NCI-H2196 (cell line): Measurements from ENCODE around the gene SORL1.

Experiments
- DNase-seq: peaks from one replicate; lab custom pipeline; 2025; ENCODE audit not compliant: unreplicated experiment; lab: John Stamatoyannopoulos, UW

SORL1 gene

DNA sequence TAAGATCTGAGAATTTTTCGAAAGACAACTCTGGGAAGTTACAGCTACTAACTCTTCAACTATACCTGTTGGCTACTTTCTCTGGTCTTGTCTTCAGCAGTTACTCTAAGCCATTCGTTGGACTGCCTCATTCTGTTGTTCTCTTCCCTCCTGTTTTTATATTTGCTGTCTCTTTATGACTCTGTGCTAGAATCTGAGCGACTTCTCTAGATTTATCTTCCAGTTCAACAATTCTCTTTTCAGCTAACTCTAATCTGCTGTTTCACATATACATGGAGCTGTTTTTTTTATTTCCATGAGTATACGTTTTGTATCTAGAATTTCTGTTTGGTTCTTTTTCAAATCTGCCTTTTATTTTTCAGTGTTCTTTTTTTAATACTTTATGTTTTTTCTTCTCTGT, 128.0 kb downstream of the SORL1 start:
- no peak for DNase-seq

DNA sequence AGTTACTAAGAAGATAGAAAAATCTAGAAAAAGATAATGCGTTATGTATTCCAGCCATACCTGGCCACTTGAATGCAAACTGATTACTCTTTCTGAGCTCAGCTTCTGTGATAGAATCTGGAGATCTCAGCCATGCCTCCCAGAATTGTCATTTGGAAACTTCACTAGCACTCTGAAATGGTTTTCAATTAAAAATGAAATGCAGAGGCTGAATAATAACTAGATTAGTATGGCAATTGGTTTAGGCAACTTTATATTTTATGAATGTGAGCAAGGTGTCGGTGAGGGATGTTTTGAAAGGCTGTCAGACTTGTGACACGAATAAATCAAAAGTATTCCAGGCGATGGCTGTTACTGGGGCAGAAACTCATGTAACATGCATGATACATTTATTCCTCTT, 129.5 kb downstream of the SORL1 start:
- DNase-seq: no peak

DNA sequence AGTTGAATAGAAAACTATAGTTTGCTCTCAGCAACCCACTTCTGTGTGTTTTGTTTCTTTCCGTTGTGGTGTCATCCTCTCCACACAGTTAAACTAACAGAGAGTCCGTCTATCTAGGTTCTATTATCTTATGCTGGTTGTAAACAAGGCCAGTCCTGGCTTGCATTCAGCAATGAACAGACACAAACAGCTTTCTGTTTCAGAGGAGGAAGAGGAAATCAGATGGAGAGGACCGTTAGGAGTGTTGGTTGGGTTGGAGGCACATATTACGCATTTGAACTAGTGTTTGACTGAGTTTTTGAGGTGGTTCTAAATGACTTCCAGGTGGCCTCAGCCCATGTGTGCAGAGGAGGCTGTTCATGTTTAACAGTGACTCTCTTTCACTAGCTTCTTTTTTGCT, 130.2 kb downstream of the SORL1 start:
- peak; percentile 13 for DNase-seq

DNA sequence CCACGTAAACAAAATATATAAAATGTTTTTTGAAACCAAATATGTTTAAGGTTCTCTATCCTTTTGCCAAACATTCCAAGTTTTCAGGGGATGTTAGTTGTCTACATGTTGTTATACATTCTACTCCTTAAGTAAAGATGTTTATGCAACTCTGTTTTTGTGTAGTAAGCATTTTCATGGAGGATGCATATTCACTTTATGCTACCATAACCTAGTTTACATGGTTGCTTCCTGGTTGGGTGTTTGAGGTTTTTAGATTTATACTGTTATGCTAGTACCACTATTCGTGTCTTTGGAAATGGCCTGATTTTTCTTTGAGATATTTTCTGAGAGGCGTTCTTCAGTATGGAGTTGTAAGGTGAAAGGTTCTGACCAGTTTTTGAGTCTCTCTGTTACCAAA, 131.7 kb downstream of the SORL1 start:
- DNase-seq: no peak

DNA sequence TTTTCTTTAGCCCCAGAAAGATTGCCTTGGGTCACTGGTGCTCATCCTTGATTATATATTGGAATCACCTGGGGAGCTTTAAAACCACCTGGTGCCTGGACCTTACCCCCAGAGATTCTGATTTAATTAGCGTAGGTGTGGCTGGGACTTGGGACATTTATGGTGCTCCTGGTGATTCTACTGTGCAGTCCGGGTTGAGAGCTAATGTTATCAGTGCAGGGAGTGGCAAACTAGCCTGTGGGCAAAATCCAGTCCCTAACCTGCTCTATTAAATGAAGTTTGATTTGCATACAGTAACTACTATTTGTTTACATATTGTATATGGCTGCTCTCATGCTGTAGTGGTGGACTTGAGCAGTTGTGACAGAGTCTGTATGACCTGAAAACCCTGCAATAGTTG, 134.6 kb downstream of the SORL1 start:
- no peak for DNase-seq

DNA sequence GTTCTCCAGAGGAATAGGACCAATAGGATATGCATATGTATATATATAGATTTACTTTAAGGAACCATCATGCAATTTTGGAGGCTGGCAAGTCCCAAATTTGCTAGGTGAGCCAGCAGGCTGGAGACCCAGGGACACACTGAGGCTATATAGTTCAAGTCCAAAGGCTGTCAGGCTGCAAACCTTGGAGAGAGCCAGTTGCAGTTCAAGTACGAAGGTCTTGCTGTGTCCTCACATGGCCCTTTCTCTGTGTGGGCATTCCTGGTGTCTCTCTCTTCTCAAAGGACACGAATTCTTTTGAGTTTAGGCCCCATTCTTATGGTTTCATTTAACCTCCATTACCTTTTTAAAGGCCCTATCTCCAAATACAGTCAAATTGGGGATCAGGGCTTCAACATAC, 135.1 kb downstream of the SORL1 start:
- no peak for DNase-seq

DNA sequence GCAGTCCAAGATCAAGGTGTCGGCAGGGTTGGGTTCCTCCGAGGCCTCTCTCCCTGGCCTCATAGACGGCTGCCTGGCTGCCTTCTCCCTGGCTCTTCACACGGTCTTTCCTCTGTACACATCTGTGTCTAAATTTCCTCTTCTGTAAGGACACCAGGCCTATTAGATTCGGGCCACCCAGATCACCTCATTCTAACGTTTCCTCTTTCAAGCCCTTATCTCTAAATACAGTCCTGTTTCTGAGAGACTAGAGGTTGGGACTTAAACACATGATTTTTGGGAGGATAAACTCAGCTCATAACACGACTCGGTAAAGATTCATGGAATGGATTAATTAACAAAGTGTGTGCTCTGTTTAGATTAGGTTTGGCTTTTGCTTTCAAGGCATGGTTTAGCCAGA, 136.6 kb downstream of the SORL1 start:
- no peak for DNase-seq

DNA sequence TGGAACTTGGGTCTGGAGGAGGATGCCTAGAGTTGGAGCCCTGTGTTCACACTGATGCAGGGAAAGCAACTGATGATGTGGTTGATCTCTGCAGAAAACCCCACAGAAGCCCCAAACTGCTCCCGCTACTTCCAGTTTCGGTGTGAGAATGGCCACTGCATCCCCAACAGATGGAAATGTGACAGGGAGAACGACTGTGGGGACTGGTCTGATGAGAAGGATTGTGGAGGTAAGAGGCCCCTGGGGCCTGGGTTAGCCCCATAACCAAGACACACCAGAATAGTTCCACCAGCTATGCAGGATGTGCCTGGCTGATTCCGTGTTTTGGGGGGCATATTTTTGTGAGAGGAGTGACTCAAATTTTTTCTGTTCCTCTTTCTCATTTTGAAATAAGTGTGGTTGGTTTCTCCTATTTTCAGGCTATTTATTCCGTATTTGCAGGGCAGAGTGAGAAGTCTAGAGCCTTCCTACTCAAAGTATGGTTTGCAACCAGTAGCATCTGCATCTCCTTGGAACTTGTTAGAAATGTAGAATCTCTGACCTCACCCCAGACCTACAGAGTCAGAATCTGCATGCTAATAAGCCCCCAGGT, 137.9 kb downstream of the SORL1 start:
- no peak for DNase-seq

DNA sequence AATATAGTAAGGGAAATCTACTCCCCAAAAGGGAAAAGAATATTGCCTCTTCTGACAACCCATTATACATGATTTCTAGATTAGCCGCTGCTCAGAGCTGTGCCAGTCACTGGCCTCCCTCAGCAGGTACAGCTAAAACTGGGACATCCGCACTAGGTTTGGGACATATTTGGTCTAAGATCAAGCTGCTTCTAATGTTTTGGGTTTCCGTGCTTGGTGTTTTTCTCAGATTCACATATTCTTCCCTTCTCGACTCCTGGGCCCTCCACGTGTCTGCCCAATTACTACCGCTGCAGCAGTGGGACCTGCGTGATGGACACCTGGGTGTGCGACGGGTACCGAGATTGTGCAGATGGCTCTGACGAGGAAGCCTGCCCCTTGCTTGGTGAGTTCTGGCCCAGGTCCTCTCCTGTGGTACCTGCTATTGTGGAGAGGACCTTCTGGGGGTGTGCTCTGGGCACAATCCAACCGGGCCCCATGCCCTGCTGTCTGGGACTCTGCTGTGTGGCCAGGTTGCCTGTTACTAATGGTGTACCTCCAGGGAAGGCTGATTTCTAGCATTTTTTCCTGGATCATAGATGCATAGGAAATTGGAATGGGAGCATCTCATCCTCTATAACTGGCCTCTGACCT, 138.8 kb downstream of the SORL1 start:
- no peak for DNase-seq

DNA sequence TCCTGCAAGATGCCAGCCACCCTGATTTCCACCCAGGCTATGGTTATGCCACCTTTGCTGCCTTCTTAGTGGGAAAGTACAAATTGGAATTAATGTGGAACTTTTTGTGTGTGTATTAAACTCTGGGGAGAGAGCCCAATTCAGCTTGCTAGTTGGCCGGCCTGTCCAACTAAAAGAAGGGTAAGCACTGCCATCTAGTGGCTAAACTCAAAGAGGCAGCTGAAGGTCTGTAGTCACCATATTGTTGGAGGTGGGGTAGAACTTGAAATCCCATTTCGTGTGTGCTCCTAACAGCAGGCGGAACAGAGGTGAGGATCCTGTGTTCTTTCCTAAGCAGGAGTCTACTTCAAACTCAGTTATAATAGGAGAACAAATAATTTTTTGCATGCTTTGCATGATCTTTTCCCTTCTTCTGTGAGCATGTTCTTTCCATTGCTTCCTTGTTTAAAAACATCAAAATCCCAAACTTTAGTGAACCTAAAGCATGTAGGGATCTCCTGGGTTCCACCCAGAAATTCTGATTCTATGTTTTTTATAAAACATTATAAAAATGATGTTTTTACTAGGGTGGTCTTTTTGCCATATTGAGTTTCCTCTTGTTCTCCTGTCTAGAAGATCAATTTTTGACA, 139.4 kb downstream of the SORL1 start:
- DNase-seq: peak; percentile 84

DNA sequence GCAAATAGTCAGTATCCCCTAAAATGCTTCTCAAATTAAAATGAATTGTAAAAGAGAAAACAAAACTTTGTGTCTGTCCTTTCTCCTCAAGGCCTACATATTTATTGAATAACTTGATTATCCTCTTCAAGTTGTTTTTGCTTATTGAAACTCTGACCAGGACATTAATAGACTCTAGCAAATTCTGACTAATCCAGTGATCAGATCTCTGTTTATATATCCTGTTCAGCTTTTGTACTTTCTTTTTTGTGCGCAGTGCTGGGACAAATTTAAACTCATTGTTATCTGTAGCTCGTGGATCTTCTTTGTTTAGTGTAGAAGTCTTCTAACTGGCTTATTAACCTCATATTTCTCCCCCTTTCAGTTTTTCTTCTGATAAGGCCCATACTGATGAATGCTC, 140.6 kb downstream of the SORL1 start:
- no peak for DNase-seq

DNA sequence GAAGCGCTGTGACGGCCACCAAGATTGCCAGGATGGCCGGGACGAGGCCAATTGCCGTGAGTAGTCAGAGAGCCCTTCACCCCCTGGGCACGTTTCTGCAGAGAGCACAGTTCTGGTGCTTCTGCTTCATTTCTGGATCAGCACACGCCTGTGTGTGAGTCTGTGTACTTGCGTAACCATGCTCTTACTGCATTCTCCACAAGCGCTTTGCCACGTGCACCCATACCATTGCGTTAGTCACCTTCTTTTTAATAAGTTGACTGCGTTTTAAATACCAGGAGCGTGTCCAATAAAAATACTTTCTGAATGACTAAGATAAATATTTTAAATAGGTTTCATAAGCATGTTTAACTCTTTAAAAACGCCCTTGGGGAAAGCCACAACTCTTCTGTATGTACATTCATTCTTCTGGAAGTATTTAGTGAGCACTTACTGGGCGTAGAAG, 143.6 kb downstream of the SORL1 start:
- no peak for DNase-seq

DNA sequence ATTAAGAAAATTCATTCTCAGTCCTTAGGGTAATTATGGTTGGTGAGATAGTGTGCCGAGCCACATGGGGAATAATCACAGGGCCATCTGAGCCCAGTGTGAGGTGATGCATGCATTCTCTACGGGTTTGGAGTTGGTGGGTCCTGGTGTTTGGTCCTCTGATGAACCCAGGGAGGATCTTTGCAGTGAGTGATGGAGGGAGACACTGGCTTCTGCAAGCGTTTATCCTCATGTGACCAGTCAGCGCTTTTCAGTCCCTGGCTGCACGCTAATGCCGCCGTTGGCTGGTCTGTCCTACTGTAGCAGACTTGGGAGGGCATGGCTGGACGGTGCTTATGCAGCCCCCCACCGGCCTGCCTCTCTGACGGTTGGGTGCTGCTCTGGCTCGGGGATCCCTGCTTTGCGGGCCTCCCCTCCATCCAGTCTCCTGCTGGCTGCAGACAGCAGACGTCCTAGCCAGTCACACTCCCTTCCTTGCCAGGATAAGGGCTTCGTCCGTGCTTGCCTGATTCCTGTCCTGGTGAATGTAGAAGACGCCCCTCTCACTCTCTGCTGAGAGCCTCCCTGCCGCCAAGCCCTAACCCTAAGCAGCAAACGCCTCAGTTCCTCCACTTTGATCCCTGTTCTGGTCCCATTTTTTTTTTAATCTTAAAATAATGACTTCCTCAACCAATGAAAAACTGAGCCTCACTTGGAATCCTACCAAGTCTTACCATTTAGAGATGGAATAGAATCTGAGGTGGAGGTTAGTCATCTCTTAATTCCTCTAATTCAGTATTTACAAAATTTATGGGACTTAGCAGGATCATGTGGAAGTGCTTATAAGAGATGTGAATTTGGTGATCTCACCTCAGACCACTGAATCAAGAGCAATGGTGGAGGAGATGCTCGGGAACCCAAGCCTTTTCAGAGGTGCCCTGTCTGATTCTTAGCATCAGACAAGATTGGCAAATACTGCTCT, 144.4 kb downstream of the SORL1 start:
- DNase-seq: no peak

DNA sequence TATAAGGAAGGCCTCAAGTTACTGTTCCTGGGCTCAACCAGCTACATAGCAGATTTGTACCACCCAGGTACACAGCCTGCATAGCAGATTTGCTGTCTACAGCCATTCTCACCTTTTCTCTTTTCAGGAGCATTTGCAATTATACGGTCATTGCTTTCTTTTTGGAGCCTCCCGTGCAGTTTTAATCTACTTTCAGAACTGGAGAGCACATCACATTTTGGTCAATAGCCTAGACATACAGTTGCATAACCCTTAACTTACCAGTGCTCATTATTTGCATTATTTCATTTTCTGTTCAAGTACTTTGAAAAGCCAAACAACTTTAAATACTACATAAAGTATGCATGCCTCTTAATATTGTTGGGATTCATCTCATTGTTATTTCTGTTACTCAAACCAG, 151.2 kb downstream of the SORL1 start:
- DNase-seq: no peak

DNA sequence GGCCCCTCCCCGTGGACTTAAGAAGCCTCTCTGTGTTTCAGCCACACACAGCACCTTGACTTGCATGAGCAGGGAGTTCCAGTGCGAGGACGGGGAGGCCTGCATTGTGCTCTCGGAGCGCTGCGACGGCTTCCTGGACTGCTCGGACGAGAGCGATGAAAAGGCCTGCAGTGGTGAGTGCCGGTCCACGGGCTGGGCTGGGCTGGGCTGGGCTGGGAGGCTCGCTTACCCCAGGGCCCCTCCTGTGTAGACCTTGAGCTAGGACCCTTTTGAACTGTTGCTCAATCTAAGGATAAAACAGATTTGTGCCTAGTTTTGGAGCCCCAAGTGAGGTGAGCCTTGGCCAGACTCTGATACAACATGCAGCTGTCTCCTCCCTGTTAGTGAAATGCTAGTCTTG, 152.0 kb downstream of the SORL1 start:
- DNase-seq: no peak

DNA sequence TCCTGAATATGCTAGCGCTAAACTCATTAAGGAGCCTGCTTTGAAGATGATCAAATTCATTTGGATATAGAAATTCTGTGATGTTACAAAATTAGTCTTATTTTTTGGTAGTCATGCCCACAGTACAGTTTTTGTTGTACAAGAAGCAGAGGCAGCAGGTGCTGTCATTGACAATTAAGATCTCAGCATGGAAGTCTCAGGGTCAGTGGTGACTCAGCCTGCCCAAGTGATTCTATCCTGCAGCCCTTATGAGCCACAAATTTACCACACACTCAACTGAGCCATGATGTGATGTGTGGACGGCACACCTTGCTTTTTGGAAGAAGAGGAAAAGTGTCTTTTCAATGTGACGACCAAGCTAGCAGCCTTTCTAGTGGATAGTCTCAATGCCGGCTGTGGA, 154.2 kb downstream of the SORL1 start:
- DNase-seq: no peak

DNA sequence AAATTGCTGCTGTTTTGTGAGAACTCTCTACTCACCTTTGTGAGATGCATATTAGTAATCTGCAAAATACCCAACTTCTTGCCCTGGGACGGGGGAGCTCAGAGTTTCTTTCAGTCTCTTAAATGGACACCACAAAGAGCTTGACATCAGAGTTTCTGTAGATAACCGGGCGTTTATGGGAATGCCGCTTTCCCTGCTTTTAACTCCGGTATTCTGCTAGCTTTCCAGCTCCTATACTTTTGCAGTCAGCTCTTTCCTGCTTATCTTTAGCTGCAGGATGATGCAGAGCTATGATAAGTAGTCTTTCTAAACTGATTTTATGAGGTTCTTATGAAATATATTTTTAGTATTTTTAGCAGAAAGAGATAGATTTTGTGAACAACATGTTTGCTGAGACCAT, 155.2 kb downstream of the SORL1 start:
- no peak for DNase-seq

DNA sequence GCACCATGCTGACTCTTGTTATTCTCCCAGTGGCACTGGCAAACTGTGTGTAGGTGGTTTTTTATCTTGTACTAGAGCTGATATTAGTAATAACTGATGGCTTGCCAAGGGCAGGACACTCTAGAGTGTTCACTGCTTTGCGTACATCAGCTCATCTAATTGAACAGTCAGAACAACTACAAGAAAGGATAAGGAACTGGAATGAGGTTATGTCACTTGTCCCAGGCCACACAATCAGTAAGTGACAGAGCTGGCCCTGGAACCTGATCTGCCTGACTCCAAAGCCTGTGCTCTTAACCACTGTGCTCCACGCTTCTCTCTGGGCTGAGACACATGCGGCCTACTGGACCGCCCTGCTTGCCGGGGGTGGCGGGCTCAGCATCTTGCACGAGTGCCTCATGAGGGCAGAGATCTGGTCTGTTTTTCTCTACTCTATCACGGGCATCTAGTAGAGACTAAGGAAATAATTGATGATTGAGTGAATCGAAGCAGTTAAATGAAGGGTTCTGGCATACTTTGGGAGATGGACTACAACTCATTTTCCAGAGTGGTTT, 156.5 kb downstream of the SORL1 start:
- DNase-seq: no peak

DNA sequence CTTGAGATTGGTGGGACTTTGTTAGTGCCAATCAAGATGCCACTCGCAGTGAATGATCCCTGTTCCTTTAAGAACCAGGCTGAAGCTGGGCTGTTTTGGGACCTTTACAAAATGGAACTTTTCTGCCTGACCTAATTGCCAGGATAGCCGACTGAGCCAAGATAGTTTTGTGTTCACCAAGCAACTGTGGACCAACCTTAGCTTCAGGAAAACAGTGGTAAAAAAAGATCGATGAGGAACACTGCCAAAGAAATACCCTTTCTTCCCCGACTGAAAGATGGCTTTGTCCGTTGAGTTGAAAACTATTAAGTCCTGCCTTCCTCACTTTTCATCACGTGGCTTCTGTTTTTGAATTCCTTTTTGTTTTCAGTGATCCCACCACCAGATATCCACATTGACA, 158.6 kb downstream of the SORL1 start:
- DNase-seq: no peak

DNA sequence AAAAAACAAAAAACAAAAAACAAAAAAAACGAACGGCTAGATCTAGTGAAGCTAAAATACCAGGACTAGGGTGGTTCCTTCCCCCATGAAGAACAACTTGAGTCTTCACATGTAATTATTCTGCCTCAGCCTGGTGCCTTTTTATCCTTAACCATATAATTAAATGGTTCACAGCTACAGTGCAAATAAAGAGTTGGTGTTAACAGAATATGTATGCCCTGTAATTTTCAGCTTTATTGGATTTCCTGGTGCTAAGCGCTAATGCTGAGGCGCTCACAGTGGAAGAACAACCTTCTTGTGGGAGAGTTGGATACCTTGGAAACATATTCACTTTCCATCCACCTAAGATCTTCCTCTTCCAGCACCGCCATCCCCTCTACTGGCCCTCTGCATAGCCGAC, 159.1 kb downstream of the SORL1 start:
- DNase-seq: no peak

DNA sequence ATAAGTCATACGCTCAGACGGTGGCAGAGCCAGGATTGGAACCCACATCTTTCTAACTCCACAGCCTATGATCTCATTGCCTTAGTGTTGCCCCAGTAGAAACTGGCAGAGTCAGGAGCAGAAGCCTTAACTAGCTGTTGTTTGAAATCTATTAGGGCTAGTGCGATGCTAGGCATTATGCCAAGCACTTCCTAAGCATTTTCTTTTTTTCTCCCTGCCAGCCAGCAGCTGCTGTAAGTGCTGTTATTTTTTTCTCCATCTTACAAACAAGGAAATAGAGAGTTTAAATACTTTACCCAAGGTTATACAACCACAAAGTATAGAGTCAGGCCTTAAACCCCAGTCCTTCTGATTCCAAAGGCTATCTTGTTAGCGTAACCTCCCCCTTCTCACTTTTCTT, 161.6 kb downstream of the SORL1 start:
- DNase-seq: peak; percentile 47
